GM21360 (cell line): ENCODE results near the gene FGF14.

Source experiments
- ATAC-seq: cut with Tn5 transposase; IDR thresholded peaks from one replicate; pipeline ENCODE4 v1.9.1; 2021; ENCODE audit warnings: mild to moderate bottlenecking, moderate library complexity; ENCODE audit not compliant: unreplicated experiment

FGF14 gene

GRCh38 chr13:102369302-102369701 is 32.5 kb downstream of the FGF14 start:
- no peak for ATAC-seq

GRCh38 chr13:102367836-102368235 is 34.0 kb downstream of the FGF14 start:
- no peak for ATAC-seq

DNA sequence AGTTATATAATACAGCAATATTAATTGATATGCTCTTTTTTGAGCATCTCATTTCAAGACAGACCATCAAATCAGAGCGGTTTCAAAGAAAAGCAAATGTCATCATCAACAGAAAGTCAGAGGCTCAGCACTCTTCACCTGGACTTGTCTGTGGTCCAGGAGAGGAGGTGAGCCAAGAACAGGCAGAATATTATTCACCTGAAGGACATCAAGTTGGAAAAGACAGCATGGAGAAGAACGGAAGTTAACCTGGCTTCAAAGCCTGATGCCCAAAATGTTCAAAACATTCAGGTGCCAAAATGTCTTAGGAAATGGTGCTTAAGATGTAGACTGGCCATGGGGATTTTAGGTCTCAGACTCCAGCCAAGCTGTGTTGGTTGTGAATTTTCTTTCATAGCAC is 40.7 kb downstream of the FGF14 start:
- ATAC-seq = no peak

- no peak for ATAC-seq
These were observed 42.6 kb downstream of the FGF14 start for GRCh38 chr13:102359264-102359663.

GRCh38 chr13:102355251-102355650 is 46.6 kb downstream of the FGF14 start:
- ATAC-seq = no peak

DNA sequence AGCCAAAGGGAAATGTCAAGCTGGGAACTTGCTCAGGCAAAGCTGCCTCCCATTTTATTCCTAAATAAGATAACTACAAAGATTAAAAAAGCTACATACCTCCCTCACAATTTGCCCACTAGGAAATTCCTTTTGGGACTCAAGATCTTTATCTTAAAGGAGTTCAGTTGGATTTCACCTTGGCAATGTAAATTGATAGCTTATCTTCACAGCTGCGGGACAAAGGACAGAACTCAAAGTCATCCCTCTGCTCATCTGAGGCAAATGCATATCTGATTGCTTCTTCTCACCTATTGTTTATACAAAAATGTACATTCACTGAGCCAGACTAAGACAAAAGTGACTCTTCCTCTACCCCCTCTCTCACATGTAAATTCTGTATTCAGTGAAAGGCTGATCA is 47.8 kb downstream of the FGF14 start:
- ATAC-seq = no peak

- ATAC-seq = no peak
These were observed 50.3 kb downstream of the FGF14 start for GRCh38 chr13:102351521-102351920.

DNA sequence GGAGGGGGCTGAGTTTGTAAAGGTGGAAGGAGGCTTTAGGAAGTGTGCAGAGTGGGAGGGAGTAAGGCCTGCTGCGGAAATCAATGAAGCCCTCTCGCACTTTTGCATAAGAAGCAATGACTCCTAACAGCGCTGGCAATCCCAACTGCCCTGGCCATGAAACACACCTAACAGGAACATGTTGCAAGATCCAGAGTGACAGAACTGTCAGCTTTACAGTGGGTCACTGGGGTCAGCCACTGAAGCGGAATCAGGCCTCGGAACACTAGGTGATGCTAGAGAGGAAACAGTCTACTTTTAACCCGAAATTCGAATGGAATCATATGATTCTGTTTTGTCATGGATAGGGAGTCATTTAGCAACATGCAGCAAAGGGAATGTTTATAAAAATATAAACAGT is 54.4 kb downstream of the FGF14 start:
- ATAC-seq = no peak

GRCh38 chr13:102346769-102347168 is 55.1 kb downstream of the FGF14 start:
- no peak for ATAC-seq

DNA sequence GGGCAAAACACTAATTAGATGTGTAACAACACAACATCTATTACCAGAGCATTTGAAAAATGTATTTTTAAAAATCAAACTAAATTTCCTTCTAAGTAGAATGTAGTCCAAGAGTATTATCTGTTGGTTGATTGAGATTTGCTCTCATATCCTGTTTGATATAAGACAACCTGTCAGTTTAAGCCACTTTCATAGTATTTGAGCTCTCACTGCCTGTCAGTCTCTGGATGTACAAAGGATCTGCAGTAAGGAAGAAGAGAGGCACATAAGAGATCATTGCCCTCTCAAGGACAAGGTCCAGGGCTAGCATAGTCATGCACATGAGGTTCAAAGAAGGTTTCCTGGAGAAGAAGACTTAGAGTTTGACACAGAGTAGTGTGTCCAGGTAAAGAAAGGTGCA is 57.4 kb downstream of the FGF14 start:
- ATAC-seq = no peak

- ATAC-seq = no peak
These were observed 68.3 kb downstream of the FGF14 start for GRCh38 chr13:102333320-102334198.

DNA sequence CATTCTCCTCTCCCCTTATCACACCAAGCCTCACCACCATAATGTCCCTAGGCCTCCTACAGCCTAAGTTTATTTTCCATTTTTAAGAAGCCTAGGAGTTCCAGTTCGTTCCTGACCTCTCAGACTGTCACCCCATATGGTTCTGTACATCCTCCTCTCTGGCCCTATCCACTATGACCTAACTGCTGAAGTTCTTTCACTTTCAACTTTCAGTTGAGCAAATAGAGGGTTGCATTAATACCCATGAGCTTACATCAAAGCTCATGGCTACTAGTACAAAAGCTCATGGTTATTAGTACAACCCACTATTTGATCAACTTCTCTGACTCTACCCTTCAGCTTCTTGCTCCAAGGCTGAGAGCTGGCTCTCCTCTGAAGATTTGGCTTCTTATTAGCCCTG is 72.9 kb downstream of the FGF14 start:
- ATAC-seq = peak; percentile 77

GRCh38 chr13:102327119-102327617 is 74.7 kb downstream of the FGF14 start:
- ATAC-seq = no peak

- ATAC-seq = no peak
These were observed 75.3 kb downstream of the FGF14 start for GRCh38 chr13:102326381-102327118.

DNA sequence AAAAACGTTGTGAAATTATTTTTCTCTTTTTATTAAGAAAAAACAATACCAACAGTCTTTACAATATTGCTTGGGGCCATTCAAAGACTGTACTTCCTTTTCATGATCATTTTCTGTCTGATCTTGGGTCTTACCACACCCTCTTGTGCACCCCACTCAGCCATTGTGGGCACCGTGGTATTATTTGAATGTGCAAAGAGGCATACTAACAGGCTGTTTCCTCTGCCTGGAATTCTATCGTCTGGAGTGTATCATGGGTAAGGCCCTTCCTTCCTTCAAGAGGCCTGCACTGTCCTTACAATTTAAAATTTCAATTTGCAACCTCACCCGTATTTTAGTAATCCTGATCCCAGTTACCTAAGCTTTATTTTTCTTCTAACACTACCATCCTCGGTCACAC is 76.5 kb downstream of the FGF14 start:
- ATAC-seq = no peak

- no peak for ATAC-seq
These were observed 78.3 kb downstream of the FGF14 start for GRCh38 chr13:102323505-102323904.

GRCh38 chr13:102323012-102323411 is 78.8 kb downstream of the FGF14 start:
- no peak for ATAC-seq

- no peak for ATAC-seq
These were observed 79.6 kb downstream of the FGF14 start for GRCh38 chr13:102322211-102322610.

GRCh38 chr13:102318233-102318632 is 83.6 kb downstream of the FGF14 start:
- no peak for ATAC-seq

DNA sequence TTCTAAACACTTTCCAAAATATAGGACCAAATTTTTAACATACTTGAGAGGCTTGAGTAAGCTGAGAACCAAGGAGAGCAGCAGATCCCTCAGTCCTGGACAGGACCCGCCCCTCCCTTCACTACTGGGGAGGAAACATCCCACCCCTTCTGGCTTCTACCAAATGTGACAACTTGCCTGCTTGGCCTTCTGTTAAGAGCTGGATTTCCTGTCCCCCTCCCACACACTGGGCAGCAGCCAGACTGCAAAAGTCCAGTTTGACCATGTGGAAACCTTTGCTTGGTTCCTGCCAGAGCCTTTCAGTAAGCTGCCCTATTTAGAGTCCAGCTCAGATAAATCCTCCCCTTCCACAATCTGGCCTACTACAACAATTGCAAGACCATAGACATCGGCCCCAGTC is 84.3 kb downstream of the FGF14 start:
- ATAC-seq = no peak

- no peak for ATAC-seq
These were observed 85.1 kb downstream of the FGF14 start for GRCh38 chr13:102316732-102317131.

- no peak for ATAC-seq
These were observed 89.0 kb downstream of the FGF14 start for GRCh38 chr13:102312841-102313240.
